Measurements from ENCODE around the gene NAV3.

Gene NAV3

DNA sequence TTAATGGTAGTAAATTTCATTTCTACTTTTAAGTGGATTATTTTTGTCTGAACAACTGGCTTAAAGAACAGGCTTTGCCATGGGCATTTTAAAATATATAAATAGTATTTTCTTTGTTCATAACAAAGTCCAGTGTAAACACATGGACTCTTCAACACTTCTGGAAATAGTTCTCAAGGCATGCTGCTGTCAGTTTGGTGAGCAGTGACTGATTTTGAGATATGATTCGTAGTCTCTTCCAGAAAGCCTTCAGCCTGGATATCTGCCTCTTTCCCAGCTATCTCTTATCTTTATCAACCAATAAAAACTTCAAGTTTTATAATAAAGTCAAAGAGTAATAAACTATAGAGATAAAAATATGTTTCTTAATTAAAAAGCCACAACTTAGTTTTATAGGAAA is 110.7 kb downstream of the NAV3 start:
- H2BK12ac ChIP-seq (ENCODE audit: low read length) = no peak overlapping the region
- peaks cover 0 to 2% of the 10 kb centered on the region in 2 donors for H3K4me1 ChIP-seq (ENCODE audit: control insufficient read depth in 2 of 2, insufficient read depth in 1 of 2, low read depth in 1 of 2, low read length in 2 of 2)
- no peak overlapping the region for H2BK120ac ChIP-seq (ENCODE audit: low read depth, low read length)
- no peak overlapping the region for H3K9ac ChIP-seq (ENCODE audit: low read depth, low read length, poor library complexity)
- no peaks in the 10 kb centered on the region for H3K27me3 ChIP-seq (ENCODE audit: control insufficient read depth in 3 of 3, insufficient read depth in 3 of 3, low read depth in 1 of 3, low read length in 3 of 3)
- H3K18ac ChIP-seq (ENCODE audit: low read length) = no peak overlapping the region
- H4K91ac ChIP-seq (ENCODE audit: low read depth, low read length, poor library complexity) = no peak overlapping the region
- H3K4me2 ChIP-seq (ENCODE audit: insufficient read depth, low read length, poor library complexity, severe bottlenecking) = no peak overlapping the region
- H3K23ac ChIP-seq (ENCODE audit: low read depth, low read length, poor library complexity) = no peak overlapping the region
- no CpG with 5 or more reads among the region's 1 CpG for WGBS, 2 donors (ENCODE audit: extremely low coverage in 2 of 2, insufficient read length in 2 of 2, insufficient replicate concordance in 1 of 2)
- no peaks in the 10 kb centered on the region for H3K36me3 ChIP-seq (replicated peaks in 1 of 2; ENCODE audit: control insufficient read depth in 2 of 2, insufficient read depth in 2 of 2, low read length in 2 of 2)
- no peak overlapping the region for H3K4ac ChIP-seq (ENCODE audit: low read length)
- H4K8ac ChIP-seq (ENCODE audit: low read depth, low read length) = no peak overlapping the region
- no peak overlapping the region for H2AFZ ChIP-seq (ENCODE audit: low read length)
- no peak for DNase-seq (ENCODE audit: low spot score)
- H2AK5ac ChIP-seq (ENCODE audit: low read depth, low read length) = no peak overlapping the region
- no peak overlapping the region for H3K14ac ChIP-seq (ENCODE audit: low read length)
- H3K4me3 ChIP-seq (ENCODE audit: low read length in 2 of 2) = no peak overlapping the region
- no peak overlapping the region for H2BK5ac ChIP-seq (ENCODE audit: low read length)
- H2BK15ac ChIP-seq (ENCODE audit: low read length) = no peak overlapping the region
- H3K79me1 ChIP-seq (ENCODE audit: low read depth, low read length) = no peaks in the 10 kb centered on the region
- H3K9me3 ChIP-seq (replicated peaks in 1 of 2; ENCODE audit: control insufficient read depth in 2 of 2, insufficient read depth in 1 of 2, low read depth in 1 of 2, low read length in 2 of 2) = no peaks in the 10 kb centered on the region
- H3K27ac ChIP-seq (replicated peaks; ENCODE audit: low read length) = no peak overlapping the region

DNA sequence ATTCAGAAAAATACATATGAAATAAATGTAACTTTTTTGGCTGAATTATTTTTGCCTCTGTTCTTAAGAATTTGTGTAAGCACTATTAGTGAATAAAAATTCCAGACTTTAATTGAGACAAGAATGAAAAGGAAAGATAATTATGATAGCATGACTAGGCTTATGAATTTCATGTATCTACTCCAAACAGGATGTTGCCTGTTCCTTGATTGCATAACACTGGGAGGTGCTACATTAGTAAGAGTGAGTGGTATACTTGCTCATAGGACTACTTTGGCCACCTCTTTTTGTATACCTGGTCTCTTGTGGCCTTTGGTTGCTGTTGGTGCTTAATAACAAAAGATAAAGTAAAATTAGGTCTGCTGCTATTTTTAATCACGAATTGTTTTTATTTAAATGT is 112.8 kb downstream of the NAV3 start:
- Histone ChIP-seq H2BK12ac (ENCODE audit: low read length) (no peak overlapping the region), H3K4me2 (ENCODE audit: insufficient read depth, low read length, poor library complexity, severe bottlenecking) (no peak overlapping the region), H3K23ac (ENCODE audit: low read depth, low read length, poor library complexity) (no peak overlapping the region), H2AFZ (ENCODE audit: low read length) (no peak overlapping the region), H3K36me3 (replicated peaks in 1 of 2; ENCODE audit: control insufficient read depth in 2 of 2, insufficient read depth in 2 of 2, low read length in 2 of 2) (no peaks in the 10 kb centered on the region), H2BK5ac (ENCODE audit: low read length) (no peak overlapping the region), H2BK120ac (ENCODE audit: low read depth, low read length) (no peak overlapping the region), H3K4ac (ENCODE audit: low read length) (no peak overlapping the region), H3K79me1 (ENCODE audit: low read depth, low read length) (no peaks in the 10 kb centered on the region), H3K9ac (ENCODE audit: low read depth, low read length, poor library complexity) (no peak overlapping the region), H3K4me3 (ENCODE audit: low read length in 2 of 2) (no peak overlapping the region), H3K9me3 (replicated peaks in 1 of 2; ENCODE audit: control insufficient read depth in 2 of 2, insufficient read depth in 1 of 2, low read depth in 1 of 2, low read length in 2 of 2) (no peaks in the 10 kb centered on the region), H3K14ac (ENCODE audit: low read length) (no peak overlapping the region), H3K4me1 (ENCODE audit: control insufficient read depth in 2 of 2, insufficient read depth in 1 of 2, low read depth in 1 of 2, low read length in 2 of 2) (peaks cover 2 to 6% of the 10 kb centered on the region in 2 donors), H3K18ac (ENCODE audit: low read length) (no peak overlapping the region), H3K27me3 (ENCODE audit: control insufficient read depth in 3 of 3, insufficient read depth in 3 of 3, low read depth in 1 of 3, low read length in 3 of 3) (no peaks in the 10 kb centered on the region), H2BK15ac (ENCODE audit: low read length) (no peak overlapping the region), H4K91ac (ENCODE audit: low read depth, low read length, poor library complexity) (no peak overlapping the region), H2AK5ac (ENCODE audit: low read depth, low read length) (no peak overlapping the region), H3K27ac (replicated peaks; ENCODE audit: low read length) (no peak overlapping the region), H4K8ac (ENCODE audit: low read depth, low read length) (no peak overlapping the region)
- WGBS, 2 donors (ENCODE audit: extremely low coverage in 2 of 2, insufficient read length in 2 of 2, insufficient replicate concordance in 1 of 2) = no CpG with 5 or more reads among the region's 1 CpG
- DNase-seq (ENCODE audit: low spot score) = no peak

DNA sequence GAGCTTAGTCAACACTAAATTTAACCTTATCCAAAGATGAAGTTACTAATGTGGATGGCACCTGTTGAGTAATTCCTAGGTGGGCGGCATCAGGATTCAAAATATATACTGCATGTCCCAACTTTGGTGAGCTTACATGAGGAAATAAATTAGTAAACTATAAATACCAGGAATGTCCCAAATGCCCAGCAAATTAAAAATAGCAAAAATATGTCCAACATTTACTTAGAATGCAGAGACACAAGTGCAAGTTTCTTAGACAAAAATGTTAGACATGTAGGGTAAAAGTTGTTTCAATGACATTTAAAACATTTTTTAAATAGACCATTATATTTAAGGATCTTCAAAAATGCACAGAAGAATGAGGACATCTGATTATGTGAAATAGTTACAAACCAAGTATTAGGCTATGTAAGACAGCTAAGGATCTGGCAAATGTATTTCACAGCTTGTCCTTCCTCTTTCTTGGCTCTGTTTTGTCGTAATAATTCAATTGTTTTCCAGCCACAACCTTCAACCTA is 115.9 kb downstream of the NAV3 start:
- Histone ChIP-seq H2BK5ac (ENCODE audit: low read length) (no peak overlapping the region), H3K4ac (ENCODE audit: low read length) (no peak overlapping the region), H4K91ac (ENCODE audit: low read depth, low read length, poor library complexity) (no peak overlapping the region), H4K8ac (ENCODE audit: low read depth, low read length) (no peak overlapping the region), H3K27me3 (ENCODE audit: control insufficient read depth in 3 of 3, insufficient read depth in 3 of 3, low read depth in 1 of 3, low read length in 3 of 3) (no peaks in the 10 kb centered on the region), H3K4me2 (ENCODE audit: insufficient read depth, low read length, poor library complexity, severe bottlenecking) (no peak overlapping the region), H3K27ac (replicated peaks; ENCODE audit: low read length) (no peak overlapping the region), H2AK5ac (ENCODE audit: low read depth, low read length) (no peak overlapping the region), H2BK120ac (ENCODE audit: low read depth, low read length) (no peak overlapping the region), H3K14ac (ENCODE audit: low read length) (no peak overlapping the region), H3K9me3 (replicated peaks in 1 of 2; ENCODE audit: control insufficient read depth in 2 of 2, insufficient read depth in 1 of 2, low read depth in 1 of 2, low read length in 2 of 2) (no peaks in the 10 kb centered on the region), H2AFZ (ENCODE audit: low read length) (no peak overlapping the region), H3K79me1 (ENCODE audit: low read depth, low read length) (no peaks in the 10 kb centered on the region), H2BK15ac (ENCODE audit: low read length) (no peak overlapping the region), H3K9ac (ENCODE audit: low read depth, low read length, poor library complexity) (no peak overlapping the region), H3K18ac (ENCODE audit: low read length) (no peak overlapping the region), H3K4me3 (ENCODE audit: low read length in 2 of 2) (no peak overlapping the region), H3K36me3 (replicated peaks in 1 of 2; ENCODE audit: control insufficient read depth in 2 of 2, insufficient read depth in 2 of 2, low read length in 2 of 2) (no peaks in the 10 kb centered on the region), H3K23ac (ENCODE audit: low read depth, low read length, poor library complexity) (no peak overlapping the region), H2BK12ac (ENCODE audit: low read length) (no peak overlapping the region), H3K4me1 (ENCODE audit: control insufficient read depth in 2 of 2, insufficient read depth in 1 of 2, low read depth in 1 of 2, low read length in 2 of 2) (peaks cover 0 to 6% of the 10 kb centered on the region in 2 donors)
- WGBS, 2 donors (ENCODE audit: extremely low coverage in 2 of 2, insufficient read length in 2 of 2, insufficient replicate concordance in 1 of 2) = no CpG with 5 or more reads among the region's 2 CpGs
- no peak for DNase-seq (ENCODE audit: low spot score)

DNA sequence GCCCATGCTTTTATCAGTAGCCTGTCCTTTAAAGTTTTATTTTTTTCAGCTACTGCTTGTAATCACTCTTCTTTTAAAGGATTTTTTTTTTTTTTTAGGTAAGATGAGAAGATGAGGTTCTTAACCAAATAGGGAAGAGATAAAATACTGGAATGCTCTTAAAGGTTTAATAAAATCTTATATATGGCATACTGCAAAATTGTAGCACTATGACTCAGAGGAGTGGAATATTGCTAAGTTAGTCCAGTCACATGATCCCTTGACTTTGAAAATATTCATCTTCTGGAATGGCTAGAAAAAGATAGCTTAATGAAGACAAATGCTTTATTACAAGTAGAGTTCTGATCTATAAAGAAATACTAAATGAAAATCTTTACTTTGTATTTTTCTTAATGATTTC is 116.6 kb downstream of the NAV3 start:
- Histone ChIP-seq H3K18ac (ENCODE audit: low read length) (no peak overlapping the region), H3K9ac (ENCODE audit: low read depth, low read length, poor library complexity) (no peak overlapping the region), H2BK15ac (ENCODE audit: low read length) (no peak overlapping the region), H4K8ac (ENCODE audit: low read depth, low read length) (no peak overlapping the region), H2BK120ac (ENCODE audit: low read depth, low read length) (no peak overlapping the region), H3K23ac (ENCODE audit: low read depth, low read length, poor library complexity) (no peak overlapping the region), H2AK5ac (ENCODE audit: low read depth, low read length) (no peak overlapping the region), H4K91ac (ENCODE audit: low read depth, low read length, poor library complexity) (no peak overlapping the region), H3K9me3 (replicated peaks in 1 of 2; ENCODE audit: control insufficient read depth in 2 of 2, insufficient read depth in 1 of 2, low read depth in 1 of 2, low read length in 2 of 2) (no peaks in the 10 kb centered on the region), H2AFZ (ENCODE audit: low read length) (no peak overlapping the region), H3K14ac (ENCODE audit: low read length) (no peak overlapping the region), H2BK12ac (ENCODE audit: low read length) (no peak overlapping the region), H3K27me3 (ENCODE audit: control insufficient read depth in 3 of 3, insufficient read depth in 3 of 3, low read depth in 1 of 3, low read length in 3 of 3) (no peaks in the 10 kb centered on the region), H3K36me3 (replicated peaks in 1 of 2; ENCODE audit: control insufficient read depth in 2 of 2, insufficient read depth in 2 of 2, low read length in 2 of 2) (no peaks in the 10 kb centered on the region), H3K4me3 (ENCODE audit: low read length in 2 of 2) (no peak overlapping the region), H3K27ac (replicated peaks; ENCODE audit: low read length) (no peak overlapping the region), H2BK5ac (ENCODE audit: low read length) (no peak overlapping the region), H3K79me1 (ENCODE audit: low read depth, low read length) (no peaks in the 10 kb centered on the region), H3K4me1 (ENCODE audit: control insufficient read depth in 2 of 2, insufficient read depth in 1 of 2, low read depth in 1 of 2, low read length in 2 of 2) (peaks cover 0 to 6% of the 10 kb centered on the region in 2 donors), H3K4ac (ENCODE audit: low read length) (no peak overlapping the region), H3K4me2 (ENCODE audit: insufficient read depth, low read length, poor library complexity, severe bottlenecking) (no peak overlapping the region)
- DNase-seq (ENCODE audit: low spot score) = no peak

All from neuronal stem cell (in vitro differentiated cells).